Measurements from ENCODE around the gene SLC7A8.

Gene SLC7A8

GRCh38 chr14:23181453-23181852 lies 2.0 kb downstream of the SLC7A8 start:
- H3K4me3 ChIP-seq (ENCODE audit: low read depth, low read length), result no peak overlapping the region
- TF ChIP-seq, protein P1, sequence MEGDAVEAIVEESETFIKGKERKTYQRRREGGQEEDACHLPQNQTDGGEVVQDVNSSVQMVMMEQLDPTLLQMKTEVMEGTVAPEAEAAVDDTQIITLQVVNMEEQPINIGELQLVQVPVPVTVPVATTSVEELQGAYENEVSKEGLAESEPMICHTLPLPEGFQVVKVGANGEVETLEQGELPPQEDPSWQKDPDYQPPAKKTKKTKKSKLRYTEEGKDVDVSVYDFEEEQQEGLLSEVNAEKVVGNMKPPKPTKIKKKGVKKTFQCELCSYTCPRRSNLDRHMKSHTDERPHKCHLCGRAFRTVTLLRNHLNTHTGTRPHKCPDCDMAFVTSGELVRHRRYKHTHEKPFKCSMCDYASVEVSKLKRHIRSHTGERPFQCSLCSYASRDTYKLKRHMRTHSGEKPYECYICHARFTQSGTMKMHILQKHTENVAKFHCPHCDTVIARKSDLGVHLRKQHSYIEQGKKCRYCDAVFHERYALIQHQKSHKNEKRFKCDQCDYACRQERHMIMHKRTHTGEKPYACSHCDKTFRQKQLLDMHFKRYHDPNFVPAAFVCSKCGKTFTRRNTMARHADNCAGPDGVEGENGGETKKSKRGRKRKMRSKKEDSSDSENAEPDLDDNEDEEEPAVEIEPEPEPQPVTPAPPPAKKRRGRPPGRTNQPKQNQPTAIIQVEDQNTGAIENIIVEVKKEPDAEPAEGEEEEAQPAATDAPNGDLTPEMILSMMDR (IDR thresholded peaks at IDR 0.05; ENCODE audit: borderline replicate concordance, insufficient read depth, low read depth, low read length), result no peak

DNA sequence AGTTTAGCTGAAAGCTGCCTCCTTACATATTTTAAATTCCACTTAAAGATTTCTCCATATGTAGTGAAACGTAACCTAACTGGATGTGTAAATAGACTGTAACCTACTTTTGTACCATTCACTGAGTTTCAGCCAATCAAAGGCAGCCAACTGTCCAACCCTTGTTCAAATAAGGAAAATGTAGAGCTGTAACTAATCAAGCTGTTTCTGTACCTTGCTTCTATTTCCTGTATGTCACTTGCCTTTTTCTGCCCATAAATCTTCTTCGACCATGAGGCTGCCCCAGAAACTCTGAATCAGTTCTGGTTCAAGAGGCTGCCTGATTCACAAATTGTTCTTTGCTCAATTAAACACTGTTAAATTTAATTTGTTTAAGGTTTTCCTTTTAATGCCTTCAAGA lies 6.3 kb downstream of the SLC7A8 start:
- TF ChIP-seq, protein P1 (IDR thresholded peaks at IDR 0.05; ENCODE audit: borderline replicate concordance, insufficient read depth, low read depth, low read length), result no peak
- H3K4me3 ChIP-seq (ENCODE audit: low read depth, low read length), result no peak overlapping the region

DNA sequence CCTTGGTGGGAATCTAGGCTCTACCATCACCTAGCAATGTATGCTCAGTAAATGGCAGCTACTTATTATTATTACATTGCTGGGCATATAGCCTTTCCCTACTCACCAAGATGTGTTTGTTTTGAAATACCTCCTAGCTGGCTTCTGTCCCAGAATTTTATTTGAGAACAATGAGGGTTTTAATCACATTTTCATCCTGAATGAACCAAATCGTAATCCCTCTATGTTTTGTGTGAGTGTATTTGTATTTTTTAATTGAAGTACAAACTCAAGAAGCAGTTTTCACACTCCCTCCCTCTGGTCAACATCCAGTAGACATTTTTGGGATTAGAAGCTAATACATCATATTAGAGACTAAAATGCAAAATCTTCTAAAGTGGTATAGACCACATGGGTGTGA lies 7.6 kb downstream of the SLC7A8 start:
- H3K4me3 ChIP-seq (ENCODE audit: low read depth, low read length), result no peak overlapping the region
- TF ChIP-seq, protein P1 (IDR thresholded peaks at IDR 0.05; ENCODE audit: borderline replicate concordance, insufficient read depth, low read depth, low read length), result no peak

DNA sequence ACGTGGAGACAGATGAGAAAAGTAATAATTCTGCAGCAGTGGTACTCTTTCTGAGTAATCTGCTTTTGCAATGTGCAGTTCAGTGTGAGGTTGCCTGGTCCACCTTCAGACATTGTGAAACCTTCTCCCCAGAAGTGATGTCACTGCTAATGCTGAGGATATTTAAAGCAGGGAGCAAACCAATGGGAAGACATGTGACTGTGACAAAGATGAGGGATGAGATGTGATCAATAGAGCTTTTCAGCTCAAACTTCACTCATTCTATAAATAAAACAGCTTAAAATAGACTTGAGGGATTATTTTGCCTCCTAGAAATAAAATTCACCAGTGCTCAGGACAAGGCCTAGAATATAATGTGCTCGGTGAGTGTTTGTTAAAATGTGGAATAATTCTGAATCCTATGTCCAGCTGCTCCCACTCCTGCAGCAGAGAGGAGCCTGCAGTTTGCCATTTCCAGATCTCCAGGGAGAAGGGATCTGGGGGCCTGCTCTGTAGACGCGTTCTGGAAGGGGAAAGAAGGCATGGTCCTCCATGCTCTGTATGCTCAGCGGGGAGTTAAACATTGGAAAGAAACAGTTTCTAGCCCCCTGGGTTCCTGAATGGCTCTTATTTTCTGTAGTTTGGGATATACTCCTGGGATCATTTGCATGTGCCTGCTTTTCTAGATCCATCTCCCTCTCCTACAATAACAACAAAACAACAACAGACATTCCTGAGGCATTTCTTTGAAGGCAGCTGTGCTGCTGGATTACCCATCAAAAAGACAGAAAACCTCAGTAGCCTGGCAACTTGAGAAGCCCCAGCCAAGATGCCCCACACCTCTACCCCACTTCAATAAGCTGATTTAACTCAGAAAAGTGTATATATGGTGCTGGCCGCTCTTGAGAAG lies 8.9 kb downstream of the SLC7A8 start:
- TF ChIP-seq, protein P1 (IDR thresholded peaks at IDR 0.05; ENCODE audit: borderline replicate concordance, insufficient read depth, low read depth, low read length), result no peak
- H3K4me3 ChIP-seq (ENCODE audit: low read depth, low read length), result no peak overlapping the region

DNA sequence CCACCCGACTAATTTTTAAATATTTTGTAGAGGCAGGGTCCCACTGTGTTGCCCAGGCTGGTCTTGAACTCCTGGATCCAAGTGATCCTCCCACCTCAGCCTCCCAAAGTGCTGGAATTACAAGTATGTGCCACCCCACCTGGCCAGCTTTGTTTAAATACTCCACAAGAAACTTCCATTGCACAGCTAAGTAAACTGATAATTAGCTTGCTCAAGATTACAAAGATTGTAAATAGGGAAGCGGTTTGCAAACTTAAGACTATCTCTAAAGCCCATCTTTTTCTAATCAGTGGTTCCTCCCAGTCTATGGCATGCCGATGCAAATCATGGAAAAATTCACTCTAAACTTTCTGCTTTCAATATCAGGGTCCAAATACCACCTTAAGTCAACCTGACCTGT lies 9.7 kb downstream of the SLC7A8 start:
- no peak overlapping the region for H3K4me3 ChIP-seq (ENCODE audit: low read depth, low read length)
- TF ChIP-seq, protein P1 (IDR thresholded peaks at IDR 0.05; ENCODE audit: borderline replicate concordance, insufficient read depth, low read depth, low read length), result no peak

GRCh38 chr14:23173031-23173430 lies 10.4 kb downstream of the SLC7A8 start:
- no peak overlapping the region for H3K4me3 ChIP-seq (ENCODE audit: low read depth, low read length)
- TF ChIP-seq, protein P1 (IDR thresholded peaks at IDR 0.05; ENCODE audit: borderline replicate concordance, insufficient read depth, low read depth, low read length), result no peak

- H3K4me3 ChIP-seq (ENCODE audit: low read depth, low read length), result no peak overlapping the region
- TF ChIP-seq, protein P1 (IDR thresholded peaks at IDR 0.05; ENCODE audit: borderline replicate concordance, insufficient read depth, low read depth, low read length), result no peak
Measured at GRCh38 chr14:23172574-23172973, 10.9 kb downstream of the SLC7A8 start.
